ENCODE results near the gene MAPK12.

The MAPK12 gene

GRCh38 chr22:50226875-50227165 is 34.7 kb downstream of the MAPK12 start:
- DNase-seq = no peak

- no peak for DNase-seq
Observed at GRCh38 chr22:50226063-50226874, 35.2 kb downstream of the MAPK12 start.

- no peak for DNase-seq
Observed at GRCh38 chr22:50225200-50225969, 36.1 kb downstream of the MAPK12 start.

- no peak for DNase-seq
Observed at GRCh38 chr22:50224071-50224470, 37.4 kb downstream of the MAPK12 start.

- no peak for DNase-seq
Observed at GRCh38 chr22:50222508-50222907, 39.0 kb downstream of the MAPK12 start.

GRCh38 chr22:50221410-50222300 is 39.8 kb downstream of the MAPK12 start:
- DNase-seq = no peak

GRCh38 chr22:50220603-50221409 is 40.7 kb downstream of the MAPK12 start:
- DNase-seq = no peak

GRCh38 chr22:50219800-50220602 is 41.5 kb downstream of the MAPK12 start:
- DNase-seq = no peak

- DNase-seq = peak; percentile 79
Observed at GRCh38 chr22:50218996-50219727, 42.3 kb downstream of the MAPK12 start.

GRCh38 chr22:50218153-50218995 is 43.1 kb downstream of the MAPK12 start:
- DNase-seq = no peak

GRCh38 chr22:50217543-50218152 is 43.8 kb downstream of the MAPK12 start:
- DNase-seq = no peak

GRCh38 chr22:50216684-50217520 is 44.6 kb downstream of the MAPK12 start:
- DNase-seq = no peak

- DNase-seq = no peak
Observed at GRCh38 chr22:50216055-50216683, 45.3 kb downstream of the MAPK12 start.

GRCh38 chr22:50215297-50216054 is 46.0 kb downstream of the MAPK12 start:
- DNase-seq = no peak

GRCh38 chr22:50213263-50213662 is 48.2 kb downstream of the MAPK12 start:
- DNase-seq = no peak

- no peak for DNase-seq
Observed at GRCh38 chr22:50211147-50211546, 50.3 kb downstream of the MAPK12 start.
